K562 (cell line): ENCODE results near the gene C16orf74. TPM values are rescaled to one million over a fixed set of nuclear protein-coding genes. Genes with fewer than 3 reads are reported as not detected.

ENCODE experiments used
- ATAC-seq: fragments of 200-7000 bp; cut with Tn5 transposase; 3 replicates; pipeline ENCODE4 v1.9.1; 2020; ENCODE audit warnings: moderate library complexity
- BruUV-seq: library from RNA; stranded (reverse); fragments of 400-500 nt; replicated peaks from 2 replicates; lab custom pipeline; 2021; lab: Mats Ljungman, UMichigan
- CTCF ChIA-PET: fragments of 300-600 bp; formaldehyde crosslinking; extraction: SDS; loops from one replicate; lab custom pipeline; 2021; ENCODE audit warnings: low intra/inter-chr PET ratio; lab: Yijun Ruan, JAX
- POLR2A ChIA-PET: fragments of 300-600, 350-650 bp; sonication (Branson Sonifier 250); formaldehyde crosslinking; extraction: SDS; loops from one replicate; lab custom pipeline; 2021; ENCODE audit warnings: antibody characterized with exemption, inconsistent platforms; lab: Yijun Ruan, JAX
- DNase-seq, 4 experiments: peaks; one replicate each; pipeline versions ENCODE4 v3.0.0 to v3.0.0-alpha.2; 2011 to 2018; ENCODE audit warnings: low spot score in 3 of 4, mixed read lengths in 3 of 4; ENCODE audit errors: extremely low read depth in 1 of 4
- FAIRE-seq: peaks from 2 replicates; lab custom pipeline; 2011; peaks lifted over from hg19 to GRCh38; lab: Jason Lieb, UNC
- H2AFZ ChIP-seq: 2 replicates; pipeline ENCODE4 v1.6.0; 2011; ENCODE audit warnings: low read depth, low read length, control low read depth, inconsistent platforms
- H3K27ac ChIP-seq: fragments of 200-600 bp; 3 replicates; pipeline ENCODE4 v1.8.0; 2011; ENCODE audit warnings: low read depth, mild to moderate bottlenecking, control low read depth, inconsistent platforms, low read length, moderate library complexity, mixed read lengths; ENCODE audit errors: extremely low read depth
- H3K27me3 ChIP-seq, 2 experiments: fragments of 300-600 bp in 1 of 2; 2 replicates in 1 of 2; 3 replicates in 1 of 2; pipeline versions ENCODE4 v1.6.0 to v1.8.0; 2011; ENCODE audit warnings: inconsistent platforms in 2 of 2, low read length in 2 of 2, mild to moderate bottlenecking in 1 of 2, mixed read lengths in 1 of 2, moderate library complexity in 1 of 2; ENCODE audit not compliant: control insufficient read depth in 2 of 2, insufficient read depth in 2 of 2
- H3K36me3 ChIP-seq: fragments of 300-600 bp; 3 replicates; pipeline ENCODE4 v1.8.0; 2011; ENCODE audit warnings: mild to moderate bottlenecking, low read length, inconsistent platforms; ENCODE audit not compliant: control insufficient read depth, insufficient read depth
- H3K4me1 ChIP-seq, 2 experiments: fragments of 200-600 bp in 1 of 2; replicated peaks in 1 of 2; 2 replicates in 1 of 2; 3 replicates in 1 of 2; pipeline versions ENCODE4 v1.5.1 to v1.8.0; 2011; ENCODE audit warnings: inconsistent platforms in 2 of 2, low read length in 2 of 2, mild to moderate bottlenecking in 1 of 2, mixed read lengths in 1 of 2, moderate library complexity in 1 of 2; ENCODE audit not compliant: control insufficient read depth in 2 of 2, insufficient read depth in 2 of 2
- H3K4me2 ChIP-seq: 2 replicates; pipeline ENCODE4 v1.6.1; 2011; ENCODE audit warnings: low read length, control low read depth, inconsistent platforms, mixed read lengths; ENCODE audit not compliant: insufficient read depth
- H3K4me3 ChIP-seq: fragments of 200-600 bp; sonication (generic), shearing (Covaris generic); 2 replicates; pipeline ENCODE4 v1.5.1; 2016; ENCODE audit warnings: control low read depth, inconsistent platforms
- H3K79me2 ChIP-seq: fragments of 200-600 bp; 3 replicates; pipeline ENCODE4 v1.8.0; 2011; ENCODE audit warnings: low read length, inconsistent platforms; ENCODE audit not compliant: control insufficient read depth, insufficient read depth
- H3K9ac ChIP-seq, 2 experiments: 2 replicates each; pipeline versions ENCODE4 v1.6.0 to v1.6.1; 2011; ENCODE audit warnings: low read depth in 2 of 2, low read length in 2 of 2, control low read depth in 1 of 2, inconsistent platforms in 1 of 2, mild to moderate bottlenecking in 1 of 2, mixed read lengths in 1 of 2; ENCODE audit not compliant: insufficient read depth in 1 of 2
- H3K9me1 ChIP-seq: one replicate; pipeline ENCODE4 v1.6.0; 2011; ENCODE audit warnings: inconsistent platforms, mild to moderate bottlenecking, low read length, moderate library complexity; ENCODE audit not compliant: control insufficient read depth, insufficient read depth
- H3K9me3 ChIP-seq: replicated peaks from 2 replicates; pipeline ENCODE4 v1.5.1; 2011; ENCODE audit warnings: low read depth, low read length, inconsistent platforms; ENCODE audit not compliant: control insufficient read depth, insufficient read depth
- H4K20me1 ChIP-seq: replicated peaks from 2 replicates; pipeline ENCODE4 v1.6.1; 2011; ENCODE audit warnings: low read length, inconsistent platforms, mixed read lengths; ENCODE audit not compliant: control insufficient read depth, insufficient read depth
- ARNT ChIP-seq, 2 experiments: fragments of 450-650 bp; IDR thresholded peaks; 2 replicates each; pipeline ENCODE4 v1.6.1; 2016; ENCODE audit warnings: mild to moderate bottlenecking in 1 of 2
- ATF7 ChIP-seq: fragments of 450-650 bp; IDR thresholded peaks from 2 replicates; pipeline ENCODE4 v1.7.1; 2014; ENCODE audit warnings: mild to moderate bottlenecking, moderate library complexity
- BRCA1 ChIP-seq, 2 experiments: fragments of 450-650 bp in 1 of 2; sonication (generic) in 1 of 2; formaldehyde crosslinking in 1 of 2; IDR thresholded peaks; 2 replicates each; pipeline versions ENCODE4 v1.5.0 to v1.6.1; 2017 to 2020; ENCODE audit warnings: mild to moderate bottlenecking in 1 of 2, missing genetic modification reagents in 1 of 2
- CREB1 ChIP-seq, 2 experiments: sonication (generic) in 1 of 2; formaldehyde crosslinking in 1 of 2; IDR thresholded peaks; 2 replicates each; pipeline versions ENCODE4 v1.6.1 to v1.8.0; 2012 to 2022; ENCODE audit warnings: inconsistent platforms in 1 of 2, mild to moderate bottlenecking in 1 of 2, missing genetic modification reagents in 1 of 2, moderate library complexity in 1 of 2
- SRF ChIP-seq, 2 experiments: fragments of 250-450, 450-650 bp in 1 of 2; sonication (Bioruptor Pico) in 1 of 2; sonication (generic) in 1 of 2; formaldehyde crosslinking; IDR thresholded peaks; 2 replicates each; pipeline versions ENCODE4 v1.5.0 to v1.5.1; 2020 to 2022; ENCODE audit warnings: mild to moderate bottlenecking in 1 of 2, missing genetic modification reagents in 1 of 2
- ZNF197 ChIP-seq: fragments of 200-800 bp; sonication (Bioruptor generic); IDR thresholded peaks from 2 replicates; pipeline ENCODE4 v1.6.1; 2016; ENCODE audit warnings: low read depth, missing genetic modification characterization, missing compliant biosample characterization
- ZNF274 ChIP-seq: IDR thresholded peaks from 2 replicates; pipeline ENCODE4 v1.6.1; 2011; ENCODE audit warnings: low read depth, mild to moderate bottlenecking, low read length, moderate library complexity, borderline replicate concordance
- WGBS: fragments of 100-300 bp; shearing (Covaris generic); methylation state at CpG from one replicate; pipeline ENCODE4 v1.1.6; 2016; ENCODE audit warnings: low coverage, mixed read lengths; ENCODE audit not compliant: insufficient coverage; ENCODE audit errors: missing lambda C conversion rate; 5-methylcytosine and 5-hydroxymethylcytosine counted together
- in situ Hi-C: fragments of 300-500 bp; cut with MboI; formaldehyde crosslinking; loops from 4 replicates; pipeline ENCODE4 v1.15.0; 2018; ENCODE audit warnings: inconsistent platforms, mixed read lengths
- intact Hi-C: fragments of 100-400 bp; cut with micrococcal nuclease; formaldehyde crosslinking; loops from 2 replicates; pipeline ENCODE4 v1.14.2; 2022
- polyA plus RNA-seq, 8 experiments: library from polyadenylated mRNA; depleted of rRNA in 4 of 8; stranded (reverse) in 5 of 8; unstranded in 3 of 8; fragments of >200 nt; fragmentation: Nextera tagmentation in 2 of 8; fragmentation: Illumina TruSeq in 1 of 8; extraction: Ambion mirVana in 2 of 8; extraction: Trizol in 1 of 8; gene quantifications; 2 replicates each; pipeline versions ENCODE4 v1.2.1 to v1.2.3, GENCODE V29; 2011 to 2014; ENCODE audit warnings: inconsistent platforms in 1 of 8, missing spikeins in 1 of 8
- total RNA-seq, 7 experiments: library from RNA; depleted of rRNA in 6 of 7; stranded (reverse); fragments of >200 nt in 6 of 7; fragmentation: Illumina TruSeq in 2 of 7; extraction: Trizol in 2 of 7; gene quantifications; 2 replicates each; pipeline versions ENCODE4 v1.2.1 to v1.2.3, GENCODE V29; 2011 to 2021; ENCODE audit warnings: low replicate concordance in 1 of 7
- TF ChIP-seq, protein P1 (sequence below): fragments of 450-650 bp; IDR thresholded peaks from 2 replicates; pipeline ENCODE4 v1.6.1; 2016

The C16orf74 gene
- total and polyA plus RNA-seq, 9 of the 15 experiments (the other 6 are each of a cell fraction or from before 2014, with no cell fraction given) = not detected

DNA sequence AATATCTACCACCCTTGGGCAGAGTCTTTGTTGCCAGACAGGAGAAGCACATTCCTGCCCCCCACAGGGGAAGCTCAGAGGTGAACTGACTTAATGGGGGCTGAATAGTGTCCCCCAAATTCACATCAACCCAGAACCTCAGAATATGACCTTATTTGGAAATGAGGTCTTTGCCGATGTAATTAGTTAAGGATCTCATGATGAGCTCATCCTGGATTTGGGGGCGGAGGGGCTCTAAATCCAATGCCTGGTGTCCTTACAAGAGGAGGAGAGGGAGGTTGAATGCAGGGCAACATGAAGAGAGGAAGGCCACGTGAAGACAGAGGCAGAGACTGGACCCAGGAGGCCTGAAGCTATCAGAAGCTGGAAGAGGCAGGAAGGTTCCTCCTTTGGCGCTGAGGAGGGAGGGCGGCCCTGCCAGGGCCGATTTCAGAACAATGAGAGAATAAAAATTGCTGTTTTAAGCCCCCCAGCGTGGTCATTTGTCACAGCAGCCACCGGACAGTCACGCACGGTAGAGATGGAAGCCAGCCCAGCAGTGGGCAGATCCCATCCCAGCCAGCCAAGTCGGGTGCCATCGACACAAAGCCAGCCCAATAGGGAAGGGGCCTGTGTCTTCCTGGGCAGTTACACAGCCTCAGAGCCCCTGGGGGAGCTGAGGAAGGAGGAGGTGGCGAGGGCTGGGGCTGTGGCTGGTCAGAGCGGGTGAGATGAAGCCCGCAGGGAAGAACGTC lies 21.3 kb downstream of the C16orf74 start:
- H3K9me1 ChIP-seq = no peaks in the 10 kb centered on the region
- no peaks in the 10 kb centered on the region for H3K79me2 ChIP-seq
- BruUV-seq = no TSS peak
- intact Hi-C loops (no loop called here), in situ Hi-C loops (no loop called here)
- H3K9ac ChIP-seq = 0 out of 4 replicates have a peak overlapping the region, but pooled peaks of 1 of the 2 experiments have one; percentile 4
- DNase-seq (no peak), ATAC-seq (no peak), FAIRE-seq (no peak)
- no peak overlapping the region for H3K4me2 ChIP-seq
- WGBS = 8% methylated on average over 16 of the region's 16 CpGs
- ChIA-PET CTCF (no interaction called here), POLR2A (interaction anchor here (0.6 to 1.0 kb wide), 4 partner anchors 11 to 267 kb away, joined by 3 to 4 read pairs (median 3); no protein-coding TSS in a partner anchor)
- TF ChIP-seq SRF (CRISPR knock-in tag; IDR thresholded peaks at IDR 0.05) = peak in 1 of 2 experiments; percentile 85; a peak in 2 of 4 replicates
- TF ChIP-seq ARNT (IDR thresholded peaks at IDR 0.05) = no peak
- TF ChIP-seq, protein P1, sequence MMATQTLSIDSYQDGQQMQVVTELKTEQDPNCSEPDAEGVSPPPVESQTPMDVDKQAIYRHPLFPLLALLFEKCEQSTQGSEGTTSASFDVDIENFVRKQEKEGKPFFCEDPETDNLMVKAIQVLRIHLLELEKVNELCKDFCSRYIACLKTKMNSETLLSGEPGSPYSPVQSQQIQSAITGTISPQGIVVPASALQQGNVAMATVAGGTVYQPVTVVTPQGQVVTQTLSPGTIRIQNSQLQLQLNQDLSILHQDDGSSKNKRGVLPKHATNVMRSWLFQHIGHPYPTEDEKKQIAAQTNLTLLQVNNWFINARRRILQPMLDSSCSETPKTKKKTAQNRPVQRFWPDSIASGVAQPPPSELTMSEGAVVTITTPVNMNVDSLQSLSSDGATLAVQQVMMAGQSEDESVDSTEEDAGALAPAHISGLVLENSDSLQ = no peak
- peak; percentile 18; the same call in 1 of the 2 replicates for TF ChIP-seq ATF7
- TF ChIP-seq ZNF197 (CRISPR knock-in tag) = no peak
- no peak for TF ChIP-seq BRCA1 (IDR thresholded peaks at IDR 0.05)
- TF ChIP-seq BRCA1 (CRISPR knock-in tag; IDR thresholded peaks at IDR 0.05) = no peak
- no peak for TF ChIP-seq CREB1 (IDR thresholded peaks at IDR 0.05)
- 0 out of 2 replicates have a peak, but pooled peaks have one; percentile 1 for TF ChIP-seq CREB1 (CRISPR knock-in tag; IDR thresholded peaks at IDR 0.05)
- TF ChIP-seq ZNF274 = no peak
- no peak overlapping the region for H2AFZ ChIP-seq
- peaks cover 29 to 55% of the 10 kb centered on the region in 2 experiments; a peak in 4 of 5 replicates for H3K27me3 ChIP-seq
- H3K4me3 ChIP-seq = no peak overlapping the region
- H3K9me3 ChIP-seq = no peaks in the 10 kb centered on the region
- peaks cover 2 to 16% of the 10 kb centered on the region in 2 experiments; a peak in 4 of 5 replicates for H3K4me1 ChIP-seq
- H3K27ac ChIP-seq = no peak overlapping the region
- H4K20me1 ChIP-seq = peaks cover 13% of the 10 kb centered on the region; the same call in 1 of the 2 replicates
- no peaks in the 10 kb centered on the region for H3K36me3 ChIP-seq
